Measurements from ENCODE around the gene PYGM.

Gene PYGM

GRCh38 chr11:64715756-64716472 is 43.9 kb downstream of the PYGM start:
- H3K4me3 ChIP-seq (ENCODE audit: low read length): no peak overlapping the region
- WGBS (ENCODE audit: insufficient coverage, insufficient read length): no CpG with 5 or more reads among the region's 13 CpGs
- DNase-seq (ENCODE audit: low read depth, low spot score): no peak
- H3K27ac ChIP-seq (ENCODE audit: low read length): no peak overlapping the region
- no peaks in the 10 kb centered on the region for H3K36me3 ChIP-seq (ENCODE audit: control insufficient read depth, insufficient read depth, low read length)
- no peaks in the 10 kb centered on the region for H3K9me3 ChIP-seq (ENCODE audit: control insufficient read depth, insufficient read depth, low read length)
- peaks cover 11% of the 10 kb centered on the region; the same call in 1 of the 2 replicates for H3K27me3 ChIP-seq (ENCODE audit: control insufficient read depth, insufficient read depth, low read length)
- peaks cover 18% of the 10 kb centered on the region for H3K4me1 ChIP-seq (ENCODE audit: control insufficient read depth, insufficient read depth, low read length)

GRCh38 chr11:64715110-64715509 is 44.7 kb downstream of the PYGM start:
- H3K4me1 ChIP-seq (ENCODE audit: control insufficient read depth, insufficient read depth, low read length): peaks cover 21% of the 10 kb centered on the region
- no peaks in the 10 kb centered on the region for H3K36me3 ChIP-seq (ENCODE audit: control insufficient read depth, insufficient read depth, low read length)
- no peak overlapping the region for H3K27ac ChIP-seq (ENCODE audit: low read length)
- no peak overlapping the region for H3K4me3 ChIP-seq (ENCODE audit: low read length)
- no peak for DNase-seq (ENCODE audit: low read depth, low spot score)
- WGBS (ENCODE audit: insufficient coverage, insufficient read length): no CpG with 5 or more reads among the region's 5 CpGs
- no peaks in the 10 kb centered on the region for H3K9me3 ChIP-seq (ENCODE audit: control insufficient read depth, insufficient read depth, low read length)
- H3K27me3 ChIP-seq (ENCODE audit: control insufficient read depth, insufficient read depth, low read length): peaks cover 11% of the 10 kb centered on the region; the same call in 1 of the 2 replicates

- Histone ChIP-seq H3K9me3 (ENCODE audit: control insufficient read depth, insufficient read depth, low read length) (no peaks in the 10 kb centered on the region), H3K4me1 (ENCODE audit: control insufficient read depth, insufficient read depth, low read length) (peaks cover 21% of the 10 kb centered on the region), H3K27ac (ENCODE audit: low read length) (no peak overlapping the region), H3K4me3 (ENCODE audit: low read length) (no peak overlapping the region), H3K27me3 (ENCODE audit: control insufficient read depth, insufficient read depth, low read length) (peaks cover 11% of the 10 kb centered on the region; the same call in 1 of the 2 replicates), H3K36me3 (ENCODE audit: control insufficient read depth, insufficient read depth, low read length) (no peaks in the 10 kb centered on the region)
- no peak for DNase-seq (ENCODE audit: low read depth, low spot score)
- no CpG with 5 or more reads among the region's 5 CpGs for WGBS (ENCODE audit: insufficient coverage, insufficient read length)
Measured at GRCh38 chr11:64714666-64715065, 45.1 kb downstream of the PYGM start.

- Histone ChIP-seq H3K36me3 (ENCODE audit: control insufficient read depth, insufficient read depth, low read length) (no peaks in the 10 kb centered on the region), H3K9me3 (ENCODE audit: control insufficient read depth, insufficient read depth, low read length) (no peaks in the 10 kb centered on the region), H3K27me3 (ENCODE audit: control insufficient read depth, insufficient read depth, low read length) (peaks cover 11% of the 10 kb centered on the region; the same call in 1 of the 2 replicates), H3K4me1 (ENCODE audit: control insufficient read depth, insufficient read depth, low read length) (peaks cover 21% of the 10 kb centered on the region), H3K27ac (ENCODE audit: low read length) (no peak overlapping the region), H3K4me3 (ENCODE audit: low read length) (peak overlapping the region; percentile 38; the same call in 1 of the 2 replicates)
- WGBS (ENCODE audit: insufficient coverage, insufficient read length): no CpG with 5 or more reads among the region's 39 CpGs
- no peak for DNase-seq (ENCODE audit: low read depth, low spot score)
Measured at GRCh38 chr11:64713781-64714363, 45.9 kb downstream of the PYGM start.

GRCh38 chr11:64713016-64713707 is 46.6 kb downstream of the PYGM start:
- no peaks in the 10 kb centered on the region for H3K9me3 ChIP-seq (ENCODE audit: control insufficient read depth, insufficient read depth, low read length)
- no peak overlapping the region for H3K27ac ChIP-seq (ENCODE audit: low read length)
- H3K36me3 ChIP-seq (ENCODE audit: control insufficient read depth, insufficient read depth, low read length): no peaks in the 10 kb centered on the region
- peak overlapping the region; percentile 38 for H3K4me3 ChIP-seq (ENCODE audit: low read length)
- DNase-seq (ENCODE audit: low read depth, low spot score): no peak
- H3K4me1 ChIP-seq (ENCODE audit: control insufficient read depth, insufficient read depth, low read length): peaks cover 21% of the 10 kb centered on the region
- peaks cover 11% of the 10 kb centered on the region; the same call in 1 of the 2 replicates for H3K27me3 ChIP-seq (ENCODE audit: control insufficient read depth, insufficient read depth, low read length)
- no CpG with 5 or more reads among the region's 111 CpGs for WGBS (ENCODE audit: insufficient coverage, insufficient read length)

- no peaks in the 10 kb centered on the region for H3K36me3 ChIP-seq (ENCODE audit: control insufficient read depth, insufficient read depth, low read length)
- H3K9me3 ChIP-seq (ENCODE audit: control insufficient read depth, insufficient read depth, low read length): no peaks in the 10 kb centered on the region
- WGBS (ENCODE audit: insufficient coverage, insufficient read length): no CpG with 5 or more reads among the region's 45 CpGs
- peak overlapping the region; percentile 38; the same call in 1 of the 2 replicates for H3K4me3 ChIP-seq (ENCODE audit: low read length)
- DNase-seq (ENCODE audit: low read depth, low spot score): no peak
- H3K27ac ChIP-seq (ENCODE audit: low read length): no peak overlapping the region
- peaks cover 11% of the 10 kb centered on the region; the same call in 1 of the 2 replicates for H3K27me3 ChIP-seq (ENCODE audit: control insufficient read depth, insufficient read depth, low read length)
- peaks cover 21% of the 10 kb centered on the region for H3K4me1 ChIP-seq (ENCODE audit: control insufficient read depth, insufficient read depth, low read length)
Measured at GRCh38 chr11:64712430-64713015, 47.3 kb downstream of the PYGM start.

- H3K4me1 ChIP-seq (ENCODE audit: control insufficient read depth, insufficient read depth, low read length): peaks cover 20% of the 10 kb centered on the region
- no peak overlapping the region for H3K4me3 ChIP-seq (ENCODE audit: low read length)
- no peak overlapping the region for H3K27ac ChIP-seq (ENCODE audit: low read length)
- WGBS (ENCODE audit: insufficient coverage, insufficient read length): no CpG with 5 or more reads among the region's 19 CpGs
- no peaks in the 10 kb centered on the region for H3K9me3 ChIP-seq (ENCODE audit: control insufficient read depth, insufficient read depth, low read length)
- no peak for DNase-seq (ENCODE audit: low read depth, low spot score)
- peaks cover 11% of the 10 kb centered on the region; the same call in 1 of the 2 replicates for H3K27me3 ChIP-seq (ENCODE audit: control insufficient read depth, insufficient read depth, low read length)
- H3K36me3 ChIP-seq (ENCODE audit: control insufficient read depth, insufficient read depth, low read length): no peaks in the 10 kb centered on the region
Measured at GRCh38 chr11:64711956-64712362, 47.8 kb downstream of the PYGM start.

GRCh38 chr11:64711138-64711955 is 48.4 kb downstream of the PYGM start:
- no peaks in the 10 kb centered on the region for H3K9me3 ChIP-seq (ENCODE audit: control insufficient read depth, insufficient read depth, low read length)
- H3K36me3 ChIP-seq (ENCODE audit: control insufficient read depth, insufficient read depth, low read length): no peaks in the 10 kb centered on the region
- no peak for DNase-seq (ENCODE audit: low read depth, low spot score)
- H3K27me3 ChIP-seq (ENCODE audit: control insufficient read depth, insufficient read depth, low read length): peaks cover 11% of the 10 kb centered on the region; the same call in 1 of the 2 replicates
- no peak overlapping the region for H3K27ac ChIP-seq (ENCODE audit: low read length)
- peak overlapping the region; percentile 11; the same call in 1 of the 2 replicates for H3K4me3 ChIP-seq (ENCODE audit: low read length)
- peaks cover 18% of the 10 kb centered on the region for H3K4me1 ChIP-seq (ENCODE audit: control insufficient read depth, insufficient read depth, low read length)
- no CpG with 5 or more reads among the region's 46 CpGs for WGBS (ENCODE audit: insufficient coverage, insufficient read length)

- no peak for DNase-seq (ENCODE audit: low read depth, low spot score)
- no peaks in the 10 kb centered on the region for H3K36me3 ChIP-seq (ENCODE audit: control insufficient read depth, insufficient read depth, low read length)
- H3K27ac ChIP-seq (ENCODE audit: low read length): no peak overlapping the region
- WGBS (ENCODE audit: insufficient coverage, insufficient read length): no CpG with 5 or more reads among the region's 13 CpGs
- H3K9me3 ChIP-seq (ENCODE audit: control insufficient read depth, insufficient read depth, low read length): no peaks in the 10 kb centered on the region
- H3K4me3 ChIP-seq (ENCODE audit: low read length): peak overlapping the region; percentile 3; the same call in 1 of the 2 replicates
- H3K4me1 ChIP-seq (ENCODE audit: control insufficient read depth, insufficient read depth, low read length): peaks cover 16% of the 10 kb centered on the region
- peaks cover 11% of the 10 kb centered on the region; the same call in 1 of the 2 replicates for H3K27me3 ChIP-seq (ENCODE audit: control insufficient read depth, insufficient read depth, low read length)
Measured at GRCh38 chr11:64710418-64711137, 49.2 kb downstream of the PYGM start.

Data from iPS DF 6.9 (cell line).